GM21786 (cell line): ENCODE data around the gene GIGYF1.
A peak's percentile ranks its signal among the peaks of the same experiment; 100 is the strongest.
"Not testable (repeated sequence)": the region's sequence is repeated elsewhere in the genome, so short reads cannot be mapped to it uniquely, and the experiment has no call there.

ENCODE experiments used
- ATAC-seq: cut with Tn5 transposase; IDR thresholded peaks from one replicate; pipeline ENCODE4 v1.9.1; 2021; ENCODE audit not compliant: unreplicated experiment

GIGYF1 gene

DNA sequence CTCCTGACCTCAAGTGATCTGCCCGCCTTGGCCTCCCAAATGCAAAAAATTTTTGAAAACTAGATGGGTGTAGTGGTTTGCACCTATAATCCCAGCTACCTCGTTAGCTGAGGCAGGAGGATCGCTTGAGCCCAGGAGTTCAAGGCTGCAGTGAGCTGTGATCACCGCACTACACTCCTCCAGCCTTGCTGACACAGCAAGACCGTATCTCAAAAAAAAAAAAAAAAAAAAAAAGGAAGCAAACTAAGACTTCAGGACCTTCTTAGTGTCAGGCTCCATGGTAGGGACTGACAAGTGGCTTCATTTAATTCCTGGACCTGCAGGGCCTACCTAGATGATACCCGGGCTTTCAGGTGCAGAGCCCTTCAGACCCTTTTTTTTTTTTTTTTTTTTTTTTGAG lies 14.3 kb upstream of the GIGYF1 start:
- no peak for ATAC-seq

DNA sequence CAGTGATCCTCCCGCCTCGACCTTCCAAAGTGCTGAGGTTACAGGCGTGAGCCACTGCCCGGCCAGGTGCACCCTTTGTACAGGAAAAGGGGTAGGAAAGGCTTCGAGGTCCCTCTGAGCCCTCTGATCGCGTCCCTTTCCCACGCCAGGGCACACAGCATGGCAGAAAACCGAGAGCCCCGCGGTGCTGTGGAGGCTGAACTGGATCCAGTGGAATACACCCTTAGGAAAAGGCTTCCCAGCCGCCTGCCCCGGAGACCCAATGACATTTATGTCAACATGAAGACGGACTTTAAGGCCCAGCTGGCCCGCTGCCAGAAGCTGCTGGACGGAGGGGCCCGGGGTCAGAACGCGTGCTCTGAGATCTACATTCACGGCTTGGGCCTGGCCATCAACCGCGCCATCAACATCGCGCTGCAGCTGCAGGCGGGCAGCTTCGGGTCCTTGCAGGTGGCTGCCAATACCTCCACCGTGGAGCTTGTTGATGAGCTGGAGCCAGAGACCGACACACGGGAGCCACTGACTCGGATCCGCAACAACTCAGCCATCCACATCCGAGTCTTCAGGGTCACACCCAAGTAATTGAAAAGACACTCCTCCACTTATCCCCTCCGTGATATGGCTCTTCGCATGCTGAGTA lies 12.7 kb upstream of the GIGYF1 start:
- no peak for ATAC-seq

DNA sequence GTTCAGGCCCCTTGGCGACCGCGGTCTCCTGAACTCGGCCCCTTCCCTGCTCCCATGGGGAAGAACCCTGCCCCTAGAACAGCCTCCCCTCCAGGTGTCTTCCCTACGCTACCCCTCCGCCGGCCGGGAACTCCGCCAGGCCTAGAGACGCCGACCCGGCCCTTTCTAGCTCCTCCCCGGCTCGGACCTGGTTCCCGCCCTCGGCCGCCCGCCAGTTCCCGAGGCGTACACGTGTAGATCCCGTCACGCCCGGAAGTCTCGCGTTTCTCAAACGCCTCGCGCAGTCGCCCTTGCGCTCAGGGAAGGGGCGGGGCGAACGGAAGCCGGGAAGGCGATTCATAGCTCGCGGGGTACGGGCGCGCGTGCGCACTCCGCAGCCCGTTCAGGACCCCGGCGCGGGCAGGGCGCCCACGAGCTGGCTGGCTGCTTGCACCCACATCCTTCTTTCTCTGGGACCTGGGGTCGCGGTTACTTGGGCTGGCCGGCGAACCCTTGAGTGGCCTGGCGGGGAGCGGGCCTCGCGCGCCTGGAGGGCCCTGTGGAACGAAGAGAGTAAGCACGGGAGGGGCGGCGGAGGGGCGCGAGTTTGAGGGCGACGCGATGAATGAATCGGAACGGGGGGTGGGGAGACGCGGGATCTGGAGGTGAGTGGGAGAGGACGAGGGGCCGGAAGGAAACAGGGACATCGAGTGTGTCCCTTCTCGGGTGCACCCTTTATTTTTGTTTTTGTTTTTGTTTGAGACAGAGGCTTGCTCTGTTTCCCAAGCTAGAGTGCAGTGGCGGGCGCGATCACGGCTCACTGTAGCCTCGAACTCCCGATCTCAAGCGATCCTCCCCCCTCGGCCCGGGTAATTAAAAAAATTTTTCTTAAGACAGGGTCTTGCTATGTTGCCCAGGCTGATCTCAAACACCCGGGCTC lies 12.0 kb upstream of the GIGYF1 start, which contains the start of gene POP7:
TSS of gene POP7 (plus strand) at position 369 of the 919 bp plus-strand sequence. CDS start 710 bp downstream, outside the sequence.
- peak; percentile 87 for ATAC-seq

DNA sequence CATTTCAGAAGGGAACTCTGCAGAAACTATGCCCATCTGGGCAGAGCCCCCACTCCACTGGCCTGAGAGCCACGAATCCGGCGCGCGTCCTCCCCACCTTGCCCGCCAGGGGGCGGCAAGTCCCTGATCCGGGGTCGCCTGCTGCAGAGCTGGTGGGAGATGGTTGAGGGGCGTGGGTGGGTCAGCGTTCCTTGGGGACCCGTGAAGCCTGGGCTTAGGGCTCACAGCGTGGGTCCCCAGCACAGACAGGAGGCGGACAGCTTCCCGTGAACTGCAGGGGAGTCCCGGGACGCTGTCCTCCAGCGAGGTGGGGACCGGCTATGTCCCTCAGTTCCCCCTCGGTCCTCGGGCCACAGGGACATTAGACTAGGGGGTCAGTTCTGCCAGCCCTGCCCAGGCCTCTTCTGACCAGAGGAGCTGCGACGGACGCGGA lies 11.3 kb upstream of the GIGYF1 start:
- ATAC-seq = peak; percentile 54

DNA sequence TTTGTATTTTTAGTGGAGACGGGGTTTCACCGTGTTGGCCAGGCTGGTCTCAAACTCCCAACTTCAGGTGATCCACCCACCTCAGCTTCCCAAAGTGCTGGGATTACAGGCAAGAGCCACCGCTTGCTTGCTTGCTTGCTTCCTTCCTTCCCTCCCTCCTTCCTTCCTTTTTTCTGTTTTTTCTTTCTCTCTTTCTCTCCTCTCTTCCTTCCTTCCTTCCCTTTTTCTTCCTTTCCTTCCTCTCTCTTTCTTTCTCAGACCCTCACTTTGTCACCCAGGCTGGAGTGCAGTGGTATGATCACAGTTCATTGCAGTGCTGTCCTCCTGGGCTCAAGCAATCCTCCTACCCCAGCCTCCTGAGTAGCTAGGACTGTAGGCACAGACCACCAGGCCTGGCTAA lies 7.0 kb upstream of the GIGYF1 start:
- ATAC-seq = not testable (repeated sequence)

DNA sequence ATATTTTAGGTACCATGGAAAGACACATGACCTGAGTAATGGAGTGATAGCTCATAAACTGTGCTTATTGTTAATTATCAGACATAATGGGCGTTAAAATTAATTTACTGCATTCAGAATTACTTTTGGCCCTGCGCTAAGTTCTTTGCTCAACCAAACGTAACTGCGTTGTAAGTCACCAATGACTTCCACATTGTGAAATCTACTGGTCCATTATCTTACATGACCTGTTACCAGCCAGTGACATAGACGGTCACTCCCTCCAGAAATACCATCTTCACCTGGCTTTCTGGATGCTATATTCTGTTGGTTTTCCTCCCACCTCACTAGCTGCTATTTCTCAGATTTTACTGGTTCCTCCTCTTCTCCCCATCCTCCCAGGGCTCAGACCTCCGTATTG lies 5.0 kb upstream of the GIGYF1 start:
- no peak for ATAC-seq

DNA sequence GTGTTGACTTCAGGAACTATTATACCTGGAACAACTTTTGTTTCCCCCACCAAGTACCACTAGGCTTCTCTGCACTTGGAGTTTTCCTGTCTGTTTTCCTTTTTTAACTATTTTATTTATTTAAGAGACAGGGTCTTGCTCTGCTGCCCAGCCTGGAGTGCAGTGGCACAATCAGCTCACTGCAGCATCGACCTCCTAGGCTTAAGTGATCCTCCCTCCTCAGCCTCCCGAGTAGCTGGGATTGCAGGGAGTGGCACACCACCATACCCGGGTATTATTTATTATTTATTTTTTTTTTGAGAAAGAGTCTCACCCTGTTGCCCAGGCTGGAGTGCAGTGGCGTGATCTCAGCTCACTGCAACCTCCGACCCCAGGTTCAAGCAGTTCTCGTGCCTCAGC lies 2.1 kb upstream of the GIGYF1 start:
- ATAC-seq = no peak

DNA sequence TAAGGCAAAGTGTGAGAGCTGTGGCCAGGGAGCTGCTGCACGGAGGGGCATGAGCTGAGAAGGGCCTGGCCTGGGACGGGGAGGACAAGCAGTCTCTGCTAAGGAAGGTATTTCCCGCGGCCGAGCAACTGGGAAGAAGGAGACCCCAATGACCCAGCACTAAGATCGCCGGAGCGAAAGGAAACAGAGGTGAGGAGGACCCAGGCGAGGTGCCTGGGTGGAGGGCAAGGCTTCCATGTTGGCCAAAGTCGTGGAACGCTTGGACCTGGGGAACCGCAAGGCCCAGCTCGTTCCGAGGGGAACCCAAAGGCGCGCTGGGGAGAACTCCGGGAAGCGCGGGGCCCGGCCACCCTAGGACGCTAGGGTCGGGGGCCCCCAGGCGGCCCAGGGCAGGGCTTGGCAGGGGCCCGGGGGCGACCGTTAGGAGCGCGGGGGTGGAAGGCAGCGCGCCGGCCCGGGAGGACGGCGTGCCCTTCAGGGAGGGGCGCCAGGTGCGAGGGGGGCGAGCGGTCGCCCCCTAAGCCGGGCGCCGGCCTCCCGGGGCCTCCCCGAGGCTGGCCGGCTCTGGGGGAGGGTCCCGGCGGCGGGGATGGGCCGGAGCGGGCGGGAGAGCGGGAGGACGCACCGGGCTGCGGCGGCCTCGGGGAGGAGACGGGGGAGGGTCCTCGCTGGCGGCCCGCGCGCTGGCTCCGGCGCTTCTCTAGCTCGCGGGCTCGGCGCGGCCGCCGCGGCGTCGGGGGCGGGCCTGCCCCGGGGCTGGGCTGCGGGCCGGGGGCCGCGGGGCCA lies 545 bp downstream of the GIGYF1 start:
- ATAC-seq = no peak

DNA sequence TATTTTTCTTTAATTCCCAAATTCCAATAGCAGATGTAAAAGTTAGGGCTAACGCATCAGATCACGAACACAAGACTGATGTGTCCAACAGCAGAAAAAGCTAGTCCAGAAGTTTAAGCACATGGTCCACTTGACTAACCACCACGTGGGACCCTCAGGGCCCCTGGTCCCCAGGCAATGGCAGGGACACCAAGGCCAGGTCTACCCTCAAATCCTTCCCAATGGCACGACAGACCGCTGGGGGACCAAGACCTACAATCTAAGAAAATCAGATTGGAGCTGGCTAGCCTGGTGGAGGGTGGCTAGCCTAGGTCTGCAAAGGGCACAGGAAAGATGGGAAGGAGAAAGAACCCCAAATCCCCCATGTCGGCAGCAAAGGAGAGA lies 1.5 kb downstream of the GIGYF1 start:
- ATAC-seq = no peak

DNA sequence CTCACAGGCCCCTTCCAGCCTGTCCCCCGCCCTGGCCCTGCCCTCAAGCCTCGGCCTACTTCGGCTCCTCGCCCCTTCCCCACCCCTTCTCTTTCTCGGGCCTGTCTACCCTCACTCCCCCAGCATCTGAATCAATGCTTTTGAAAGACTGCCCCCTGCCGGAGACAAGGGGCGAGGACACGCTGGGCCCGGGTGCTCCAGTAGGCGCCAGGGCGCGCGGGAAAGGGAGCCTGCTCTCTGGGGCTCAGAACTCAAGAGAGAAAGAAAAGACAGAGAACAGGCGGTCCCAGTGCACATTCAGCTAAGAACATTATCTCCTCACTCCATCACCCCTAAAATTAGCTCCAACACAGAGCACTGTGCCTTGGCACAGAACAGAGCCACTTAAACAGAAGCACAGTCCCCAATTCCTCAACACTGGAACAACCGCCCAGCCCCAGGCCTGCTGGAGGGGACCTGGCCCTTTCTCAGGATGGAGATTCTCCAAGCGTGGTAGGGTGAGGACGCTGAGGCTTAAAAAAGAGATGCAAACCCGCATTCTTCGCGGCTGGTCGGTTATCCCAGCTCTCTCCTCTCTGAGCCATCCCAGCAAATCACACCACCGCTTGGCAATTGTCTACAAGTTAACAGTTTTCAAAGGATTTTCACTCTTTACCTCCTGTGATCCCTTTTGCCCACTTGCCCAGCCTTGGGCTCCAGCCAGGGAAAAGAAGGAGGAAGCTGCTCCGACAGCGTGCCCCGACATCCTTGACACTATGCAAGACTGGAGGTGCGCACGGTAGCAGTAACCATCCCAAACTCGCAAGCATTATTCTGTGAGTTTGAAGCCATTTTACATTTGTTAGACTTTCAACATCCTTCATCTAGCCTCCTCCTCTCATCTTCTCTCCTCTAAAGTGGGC lies 2.1 kb downstream of the GIGYF1 start:
- ATAC-seq = peak; percentile 41

DNA sequence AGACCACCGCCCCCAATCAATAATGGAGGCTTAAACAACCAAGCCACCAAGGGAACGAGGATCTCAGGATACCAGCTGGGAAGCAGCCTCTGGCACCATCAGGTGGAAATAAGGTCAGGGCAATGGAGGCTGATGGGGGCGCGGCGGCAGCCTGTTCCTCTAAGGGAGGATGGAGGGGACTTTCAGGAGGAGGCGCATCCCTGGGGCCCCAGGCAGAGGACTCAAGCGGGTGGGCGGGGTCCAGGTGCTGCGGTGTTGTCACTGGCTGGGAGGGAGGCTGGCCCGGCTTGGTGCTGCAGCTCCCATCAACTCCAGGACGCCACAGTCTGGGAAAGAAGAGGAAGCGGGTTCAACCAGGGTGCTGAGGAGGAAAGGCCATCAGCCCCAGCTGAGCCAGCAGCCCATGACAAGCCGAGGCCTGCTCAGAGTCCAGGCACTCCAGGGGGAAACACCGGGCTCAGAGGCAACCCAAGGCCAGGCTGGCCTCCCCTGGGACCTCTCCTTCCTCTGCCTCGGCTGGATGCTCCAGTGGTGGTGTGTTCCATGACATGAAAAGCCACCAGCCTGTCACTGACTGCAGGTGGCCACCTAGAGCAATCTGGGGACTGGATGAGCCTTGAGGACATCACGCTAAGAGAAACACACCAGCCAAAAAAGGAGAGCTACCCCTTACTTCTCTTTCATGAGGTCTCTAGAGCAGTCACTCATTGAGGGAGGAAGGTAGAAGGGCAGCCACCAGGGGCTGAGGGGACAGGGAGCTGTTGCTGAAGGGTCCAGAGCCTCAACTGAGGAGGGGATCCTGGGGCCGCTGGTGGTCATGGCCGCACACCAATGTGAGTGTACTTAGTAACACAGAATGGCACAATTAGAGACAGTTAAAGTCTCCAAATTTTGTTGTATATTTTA lies 4.6 kb downstream of the GIGYF1 start:
- ATAC-seq = no peak

DNA sequence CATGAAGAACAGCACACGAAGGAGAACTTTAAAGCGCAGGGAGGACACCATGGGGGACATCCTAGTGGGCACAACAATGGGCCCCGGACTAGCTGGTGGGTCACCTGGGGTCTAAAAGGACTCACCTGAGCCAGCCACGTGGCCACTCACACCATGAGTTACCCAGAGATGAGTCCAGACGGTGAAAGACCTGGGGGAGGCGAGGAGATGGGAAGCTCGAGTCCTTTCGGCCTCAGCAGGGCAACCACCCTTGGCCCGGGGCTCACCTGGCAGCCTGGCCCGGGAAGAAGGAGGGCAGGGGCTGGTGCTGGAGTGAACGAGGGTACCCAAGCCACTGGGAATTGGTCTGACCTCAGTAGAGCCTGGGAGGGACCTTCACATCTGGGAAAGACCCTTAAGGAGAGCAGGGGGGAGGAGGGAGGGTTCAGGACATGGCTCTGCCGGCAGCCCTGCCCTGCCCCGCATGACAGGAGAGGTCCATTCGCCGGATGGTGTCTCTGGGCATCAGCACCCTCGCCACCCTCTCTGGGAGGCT lies 5.7 kb downstream of the GIGYF1 start:
- ATAC-seq = no peak

DNA sequence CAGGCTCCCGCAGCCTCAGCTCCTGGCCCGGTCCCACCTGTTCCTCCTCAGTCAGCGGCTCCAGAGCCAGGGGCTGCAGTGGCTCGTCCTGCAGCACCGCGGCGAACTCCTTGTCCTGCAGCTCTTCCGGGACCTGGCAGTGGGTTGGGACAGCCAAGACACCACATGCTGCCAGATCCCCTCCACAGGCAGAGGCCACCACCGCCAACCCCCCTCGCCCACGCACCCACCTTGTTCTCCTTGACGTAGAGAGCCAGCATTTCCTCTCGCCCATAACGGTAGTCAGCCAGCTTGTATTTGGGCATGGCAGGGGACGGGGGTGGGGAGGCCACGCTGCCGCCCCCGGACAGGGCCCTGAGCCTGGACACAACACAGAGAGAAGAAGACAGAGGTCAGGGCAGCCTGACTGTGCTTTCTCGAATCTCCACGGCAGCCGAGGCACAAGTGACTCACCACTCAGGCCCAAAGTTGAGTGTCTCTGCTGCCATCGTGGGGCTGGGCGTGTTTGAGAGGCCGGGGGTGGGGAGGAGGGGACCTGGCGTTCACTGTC lies 6.2 kb downstream of the GIGYF1 start:
- ATAC-seq = no peak

DNA sequence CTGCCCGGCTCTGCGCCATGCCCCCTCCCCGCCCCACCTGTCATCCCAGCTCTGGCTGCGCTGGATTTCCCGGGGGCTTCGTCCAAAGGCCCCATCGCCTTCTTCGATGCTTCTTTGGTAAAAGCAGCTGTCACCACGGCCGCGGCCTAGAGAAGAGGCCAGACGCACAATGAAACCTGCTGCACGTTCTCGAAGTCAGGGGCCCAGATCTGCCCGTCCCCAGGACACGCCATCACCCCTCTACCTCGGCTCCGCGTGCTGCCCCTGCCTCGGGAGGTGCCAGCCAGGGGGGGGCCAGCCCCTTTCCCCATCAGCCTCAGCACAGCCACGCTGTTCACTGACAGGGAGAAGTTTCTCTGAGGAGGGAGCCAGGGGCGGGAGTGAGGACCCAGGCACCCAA lies 6.8 kb downstream of the GIGYF1 start:
- no peak for ATAC-seq

DNA sequence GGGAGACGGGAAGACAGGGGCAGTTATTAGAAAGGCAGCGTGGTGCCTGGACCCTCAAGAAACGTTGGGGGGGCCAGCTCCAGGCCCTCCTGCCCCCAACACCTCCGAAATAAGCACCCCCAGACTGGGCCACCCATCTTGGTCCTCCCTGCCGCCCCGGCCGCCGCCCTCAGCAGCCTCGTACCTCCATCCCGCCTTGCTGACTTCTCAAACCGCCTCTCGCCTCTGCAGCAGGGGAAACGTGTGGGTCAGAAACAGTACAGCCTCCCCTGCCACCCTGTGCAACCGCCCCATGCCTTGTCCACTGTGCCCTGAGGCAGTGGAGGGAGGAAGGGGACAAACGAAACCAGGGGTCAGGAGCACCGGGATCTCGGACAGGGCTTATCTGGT lies 7.2 kb downstream of the GIGYF1 start:
- no peak for ATAC-seq

DNA sequence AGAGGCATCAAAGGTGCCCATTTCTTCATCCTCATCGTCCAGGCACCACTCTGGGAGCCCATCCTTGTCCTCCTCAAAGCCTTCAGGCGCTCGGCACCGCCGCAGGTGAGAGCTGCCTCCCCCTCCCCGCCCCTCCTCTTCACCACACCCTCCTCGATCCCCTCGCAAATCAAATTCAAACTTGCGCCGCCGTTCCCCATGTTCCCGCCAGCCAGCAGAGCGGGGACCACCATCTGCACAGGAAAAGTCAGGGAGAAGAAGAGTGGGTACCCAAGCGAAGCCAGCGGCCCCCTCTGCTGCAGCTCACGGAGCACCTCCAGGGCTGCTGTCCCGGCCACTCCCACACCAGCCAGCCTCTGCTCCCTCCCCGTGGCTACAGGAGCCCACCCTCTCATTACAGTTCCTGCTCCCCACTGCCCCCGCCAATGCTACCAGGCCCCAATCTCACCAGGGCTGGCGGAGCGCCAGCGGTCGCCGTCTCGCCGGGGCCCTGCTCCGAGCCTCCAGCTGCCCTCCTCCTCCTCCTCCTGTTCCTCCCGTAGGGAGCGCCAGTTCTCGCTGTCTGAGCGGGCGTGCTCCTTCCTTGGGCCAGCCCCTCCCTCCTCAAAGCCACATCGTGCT lies 7.7 kb downstream of the GIGYF1 start:
- no peak for ATAC-seq

DNA sequence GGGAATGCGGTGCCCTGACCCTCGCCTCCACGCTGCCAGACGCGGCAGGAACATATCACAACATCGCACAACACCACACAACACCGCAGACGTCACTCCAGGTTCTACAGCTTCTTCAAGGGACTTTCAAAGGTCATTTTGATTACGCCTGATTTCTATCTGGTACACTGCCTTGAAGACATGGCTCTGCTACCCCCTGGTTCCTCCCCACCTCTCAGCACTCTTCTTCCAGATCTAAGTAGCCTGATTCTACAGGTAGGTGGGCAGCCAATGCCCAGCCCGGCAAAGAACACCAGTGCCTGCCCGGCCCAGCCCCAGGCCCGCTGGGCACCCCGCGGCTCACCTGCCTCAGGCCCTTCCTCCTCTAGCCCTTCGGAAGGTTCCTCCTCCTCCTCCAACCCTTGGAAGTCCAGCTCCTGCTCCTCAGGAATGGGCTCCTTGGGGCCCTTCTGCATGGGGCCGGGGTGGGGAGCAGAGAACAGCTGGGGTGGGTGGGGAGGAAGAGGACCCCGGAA lies 8.4 kb downstream of the GIGYF1 start:
- ATAC-seq = no peak

DNA sequence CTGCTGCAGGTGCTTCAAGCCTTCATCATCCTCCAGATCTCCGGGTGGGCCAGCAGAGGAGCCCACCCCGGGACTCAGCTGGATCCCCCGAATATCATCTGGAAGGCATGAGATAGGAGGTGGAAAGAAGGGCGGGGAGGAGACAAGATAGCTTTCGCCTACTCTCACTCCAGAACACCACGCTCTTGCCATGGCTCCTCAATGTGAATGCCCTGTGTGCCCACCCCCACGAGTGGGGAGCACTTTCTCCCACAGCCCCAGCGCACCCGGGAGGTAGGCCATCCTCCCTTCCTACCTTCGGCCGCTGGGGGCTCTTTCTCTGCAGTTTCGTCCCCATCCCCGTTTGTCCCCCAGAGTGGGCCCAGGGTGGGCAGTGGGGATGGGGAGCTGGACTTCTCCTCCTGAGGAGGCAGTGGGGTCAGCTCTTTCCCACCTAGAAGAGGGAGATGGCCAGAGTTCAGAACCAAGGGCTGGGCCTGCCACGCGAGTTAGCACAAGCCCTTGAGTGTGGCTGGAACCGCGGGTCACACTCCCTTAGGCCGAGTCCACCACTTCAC lies 8.9 kb downstream of the GIGYF1 start:
- no peak for ATAC-seq
